PC-9 (cell line): ENCODE measurements around the gene TAS1R1. TPM values are rescaled to one million over a fixed set of nuclear protein-coding genes. Genes with fewer than 3 reads are reported as not detected.

ENCODE experiments used
- BruUV-seq: library from RNA; stranded (reverse); fragments of 400-500 nt; replicated peaks from 2 replicates; lab custom pipeline; 2021; lab: Mats Ljungman, UMichigan
- CTCF ChIA-PET: fragments of 300-600 bp; sonication (Branson Sonifier 250); formaldehyde crosslinking; loops from one replicate; lab custom pipeline; 2022; ENCODE audit warnings: antibody characterized with exemption; lab: Charles Lee
- POLR2A ChIA-PET: fragments of 300-600 bp; sonication (Branson Sonifier 250); formaldehyde crosslinking; loops from one replicate; lab custom pipeline; 2022; ENCODE audit warnings: antibody characterized with exemption; ENCODE audit not compliant: unreplicated experiment; lab: Charles Lee
- DNase-seq, 2 experiments: peaks; one replicate each; pipeline versions ENCODE4 v3.0.0 to v3.0.0-alpha.2; 2015 to 2022; ENCODE audit warnings: mixed read lengths in 1 of 2
- H2AFZ ChIP-seq: fragments of 200-600 bp; sonication (generic); 2 replicates; pipeline ENCODE4 v1.8.1; 2017; ENCODE audit warnings: antibody characterized with exemption
- H3F3A ChIP-seq: fragments of 200-600 bp; sonication (generic); 2 replicates; pipeline ENCODE4 v1.8.1; 2017; ENCODE audit warnings: antibody characterized with exemption, mild to moderate bottlenecking, low read depth; ENCODE audit not compliant: insufficient read depth
- H3K27ac ChIP-seq: fragments of 200-600 bp; sonication (generic); 2 replicates; pipeline ENCODE4 v1.6.1; 2016; ENCODE audit warnings: mixed run types
- H3K27me3 ChIP-seq: fragments of 200-600 bp; sonication (generic); 2 replicates; pipeline ENCODE4 v1.6.1; 2016; ENCODE audit warnings: low read depth, mixed run types; ENCODE audit not compliant: insufficient read depth
- H3K36me3 ChIP-seq: fragments of 200-600 bp; sonication (generic); 2 replicates; pipeline ENCODE4 v1.6.1; 2016; ENCODE audit warnings: low read depth, mixed run types
- H3K4me1 ChIP-seq: fragments of 200-600 bp; sonication (generic); replicated peaks from 2 replicates; pipeline ENCODE4 v1.6.1; 2016; ENCODE audit warnings: mixed run types; ENCODE audit not compliant: insufficient read depth
- H3K4me2 ChIP-seq: fragments of 200-600 bp; sonication (generic); 2 replicates; pipeline ENCODE4 v1.6.1; 2017; ENCODE audit warnings: mixed run types
- H3K4me3 ChIP-seq: fragments of 200-600 bp; sonication (generic); 2 replicates; pipeline ENCODE4 v1.6.1; 2016; ENCODE audit warnings: mixed run types
- H3K79me2 ChIP-seq: fragments of 200-600 bp; sonication (generic); 2 replicates; pipeline ENCODE4 v1.6.1; 2017; ENCODE audit warnings: low read depth, mixed run types
- H3K9me2 ChIP-seq: fragments of 200-600 bp; sonication (generic); 2 replicates; pipeline ENCODE4 v1.8.1; 2017; ENCODE audit warnings: mild to moderate bottlenecking; ENCODE audit not compliant: insufficient read depth
- H3K9me3 ChIP-seq: fragments of 200-600 bp; sonication (generic); 2 replicates; pipeline ENCODE4 v1.8.1; 2016; ENCODE audit warnings: low read depth; ENCODE audit not compliant: insufficient read depth
- H4K20me1 ChIP-seq: fragments of 200-600 bp; sonication (generic); 2 replicates; pipeline ENCODE4 v1.8.1; 2017; ENCODE audit not compliant: insufficient read depth
- CTCF ChIP-seq: fragments of 200-600 bp; sonication (generic); conservative IDR thresholded peaks from 2 replicates; pipeline ENCODE4 v1.6.1; 2017; ENCODE audit warnings: mixed run types, antibody characterized with exemption, mild to moderate bottlenecking, moderate library complexity
- EZH2 ChIP-seq: fragments of 200-600 bp; sonication (generic); IDR thresholded peaks from 2 replicates; pipeline ENCODE4 v1.8.0; 2017; ENCODE audit warnings: antibody characterized with exemption, low read depth
- intact Hi-C: fragments of 100-400 bp; cut with micrococcal nuclease; formaldehyde crosslinking; loops from one replicate; pipeline ENCODE4 v1.10.0; 2022; ENCODE audit not compliant: unreplicated experiment
- total RNA-seq: library from RNA; stranded (reverse); gene quantifications from 2 replicates; pipeline ENCODE4 v1.2.3, GENCODE V29; 2021

The TAS1R1 gene
- total RNA-seq, 1 experiment from 2014 or later, result not detected

GRCh38 chr1:6570987-6571386, 15.9 kb downstream of the TAS1R1 start:
- Histone ChIP-seq H3K79me2 (no peaks in the 10 kb centered on the region), H3K4me2 (no peak overlapping the region), H3K27ac (no peak overlapping the region), H3K4me3 (no peak overlapping the region), H2AFZ (no peak overlapping the region), H3K36me3 (no peaks in the 10 kb centered on the region), H4K20me1 (no peaks in the 10 kb centered on the region), H3F3A (no peaks in the 10 kb centered on the region), H3K27me3 (peaks cover 12% of the 10 kb centered on the region; the same call in 1 of the 2 replicates), H3K4me1 (no peaks in the 10 kb centered on the region), H3K9me2 (no peaks in the 10 kb centered on the region), H3K9me3 (no peaks in the 10 kb centered on the region)
- ChIA-PET CTCF (no interaction called here), POLR2A (no interaction called here)
- no peak for DNase-seq
- intact Hi-C loops, result no loop called here
- TF ChIP-seq EZH2 (no peak), CTCF (no peak)
- BruUV-seq, result no TSS peak

DNA sequence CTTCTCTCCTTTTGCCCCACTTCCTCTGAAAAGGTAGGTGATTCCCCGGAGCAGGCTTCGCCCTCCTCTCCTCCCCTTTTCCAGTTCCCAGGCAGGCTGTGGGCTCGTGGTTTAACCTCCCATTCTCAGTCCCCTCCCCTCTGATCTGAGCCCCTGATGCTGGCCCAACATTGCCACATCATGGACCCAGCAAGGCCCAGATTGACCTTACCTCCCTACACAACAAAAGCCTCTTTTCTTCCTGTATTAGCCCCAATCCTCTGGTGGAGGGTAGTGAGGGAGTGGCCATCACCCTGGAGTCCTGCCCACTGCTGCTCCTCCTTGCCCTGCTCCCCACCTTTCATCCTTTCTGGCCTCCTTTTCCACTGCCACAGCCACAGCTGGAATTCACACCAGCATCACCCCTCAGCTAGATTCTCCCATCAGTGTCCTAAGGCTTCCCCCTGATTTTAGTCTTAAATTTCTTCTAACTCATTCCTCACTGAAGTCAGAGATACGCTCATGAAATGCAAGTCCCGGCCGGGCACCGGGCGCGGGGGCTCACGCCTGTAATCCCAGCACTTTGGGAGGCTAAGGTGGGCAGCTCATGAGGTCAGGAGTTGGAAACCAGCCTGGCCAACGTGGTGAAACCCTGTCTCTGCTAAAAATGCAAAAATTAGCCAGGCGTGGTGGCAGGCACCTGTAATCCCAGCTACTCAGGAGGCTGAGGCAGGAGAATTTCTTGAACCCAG, 17.7 kb downstream of the TAS1R1 start:
- TF ChIP-seq CTCF (no peak), EZH2 (no peak)
- no peak overlapping the region for H3K27ac ChIP-seq
- peaks cover 12% of the 10 kb centered on the region; the same call in 1 of the 2 replicates for H3K27me3 ChIP-seq
- POLR2A ChIA-PET, result no interaction called here
- no peak overlapping the region for H3K4me3 ChIP-seq
- no peak overlapping the region for H3K4me2 ChIP-seq
- no peak for DNase-seq
- intact Hi-C loops, result no loop called here
- H3K9me2 ChIP-seq, result no peaks in the 10 kb centered on the region
- H3K36me3 ChIP-seq, result no peaks in the 10 kb centered on the region
- no peaks in the 10 kb centered on the region for H3F3A ChIP-seq
- no TSS peak for BruUV-seq
- no peaks in the 10 kb centered on the region for H3K9me3 ChIP-seq
- no peak overlapping the region for H2AFZ ChIP-seq
- CTCF ChIA-PET, result no interaction called here
- no peaks in the 10 kb centered on the region for H3K79me2 ChIP-seq
- H3K4me1 ChIP-seq, result no peaks in the 10 kb centered on the region
- H4K20me1 ChIP-seq, result no peaks in the 10 kb centered on the region

DNA sequence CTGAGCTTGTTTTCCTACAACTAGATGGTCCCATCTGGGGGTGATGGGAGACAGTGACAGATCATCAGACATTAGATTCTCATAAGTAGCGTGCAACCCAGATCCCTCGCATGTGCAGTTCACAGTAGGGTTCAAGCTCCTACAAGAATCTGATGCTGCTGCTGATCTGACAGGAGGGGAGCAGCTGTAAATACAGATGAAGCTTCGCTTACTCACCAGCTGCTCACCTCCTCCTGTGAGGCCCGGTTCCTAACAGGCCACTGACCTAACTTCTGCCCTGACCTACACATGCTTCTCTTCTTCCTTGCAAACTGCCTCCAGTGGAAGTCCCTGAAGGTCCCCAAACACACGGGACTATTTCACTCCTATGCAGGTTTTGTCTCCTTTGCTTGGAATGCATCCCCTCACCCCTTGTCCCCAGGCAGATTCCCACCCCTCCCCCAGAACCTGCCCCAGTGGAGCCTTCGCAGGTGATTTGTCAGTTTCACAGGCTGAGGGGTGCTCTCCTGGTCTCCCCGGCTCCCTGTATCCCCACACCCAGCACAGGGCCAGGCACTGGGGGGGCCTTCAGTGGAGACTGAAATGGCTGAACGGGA, 19.0 kb downstream of the TAS1R1 start:
- DNase-seq, result no peak
- Histone ChIP-seq H3K79me2 (no peaks in the 10 kb centered on the region), H3K36me3 (no peaks in the 10 kb centered on the region), H3K27ac (no peak overlapping the region), H3K4me3 (no peak overlapping the region), H3K9me3 (no peaks in the 10 kb centered on the region), H3K4me1 (no peaks in the 10 kb centered on the region), H2AFZ (no peak overlapping the region), H4K20me1 (no peaks in the 10 kb centered on the region), H3K27me3 (peaks cover 5% of the 10 kb centered on the region; the same call in 1 of the 2 replicates), H3K4me2 (no peak overlapping the region), H3F3A (no peaks in the 10 kb centered on the region), H3K9me2 (no peaks in the 10 kb centered on the region)
- ChIA-PET POLR2A (no interaction called here), CTCF (no interaction called here)
- no peak for TF ChIP-seq EZH2
- no peak for TF ChIP-seq CTCF
- intact Hi-C loops, result no loop called here
- no TSS peak for BruUV-seq
